Kidney (tissue), 14 donors: ENCODE results near the gene GRM1. TPM values are rescaled to one million over a fixed set of nuclear protein-coding genes. Genes with fewer than 3 reads are reported as not detected.
"Not testable (repeated sequence)": the region's sequence is repeated elsewhere in the genome, so short reads cannot be mapped to it uniquely, and the experiment has no call there.

Experiments used
- DNase-seq, 5 donors: peaks; one replicate each; pipeline ENCODE4 v3.0.0-alpha.2; 2013 to 2020
- FAIRE-seq: peaks from 2 replicates; lab custom pipeline; 2012; peaks lifted over from hg19 to GRCh38; lab: Jason Lieb, UNC
- H3K27ac ChIP-seq, 2 donors: one replicate each; pipeline ENCODE4 v1.7.0; 2013; ENCODE audit warnings: low read depth in 2 of 2, low read length in 2 of 2, inconsistent platforms in 1 of 2
- H3K27me3 ChIP-seq: one replicate; pipeline ENCODE4 v1.7.1; 2013; ENCODE audit warnings: low read length, inconsistent platforms; ENCODE audit not compliant: control insufficient read depth, insufficient read depth
- H3K36me3 ChIP-seq, 3 donors: one replicate each; pipeline versions ENCODE4 v1.7.0 to v1.7.1; 2013; ENCODE audit warnings: low read length in 3 of 3, control low read depth in 1 of 3, inconsistent platforms in 1 of 3; ENCODE audit not compliant: insufficient read depth in 3 of 3, control insufficient read depth in 2 of 3
- H3K4me1 ChIP-seq, 3 donors: one replicate each; pipeline versions ENCODE4 v1.7.0 to v1.7.1; 2013; ENCODE audit warnings: low read length in 3 of 3, inconsistent platforms in 1 of 3, low read depth in 1 of 3; ENCODE audit not compliant: control insufficient read depth in 2 of 3, insufficient read depth in 2 of 3
- H3K4me3 ChIP-seq, 3 donors: one replicate each; pipeline versions ENCODE4 v1.7.0 to v1.8.1; 2013; ENCODE audit warnings: low read length in 3 of 3, control low read depth in 1 of 3, inconsistent platforms in 1 of 3
- H3K9ac ChIP-seq, 3 donors: one replicate each; pipeline versions ENCODE4 v1.7.0 to v1.7.1; 2013; ENCODE audit warnings: low read length in 3 of 3, control low read depth in 1 of 3, inconsistent platforms in 1 of 3
- H3K9me3 ChIP-seq, 3 donors: one replicate each; pipeline versions ENCODE4 v1.7.0 to v1.7.1; 2013; ENCODE audit warnings: low read length in 3 of 3, control low read depth in 1 of 3, inconsistent platforms in 1 of 3; ENCODE audit not compliant: control insufficient read depth in 2 of 3, insufficient read depth in 1 of 3
- CTCF ChIP-seq: IDR thresholded peaks from 3 replicates; pipeline ENCODE4 v1.5.1; 2012; ENCODE audit warnings: mild to moderate bottlenecking, moderate library complexity, borderline replicate concordance; ENCODE audit not compliant: insufficient read depth; ENCODE audit errors: extremely low read depth
- intact Hi-C: fragments of 100-400 bp; cut with DNase I; formaldehyde crosslinking; loops from one replicate; pipeline ENCODE4 v1.11.1; 2022
- polyA plus RNA-seq: library from polyadenylated mRNA; stranded (reverse); fragments of 350-450 nt; fragmentation: Illumina TruSeq; extraction: RNeasy Lipid Tissue Mini Kit (QIAGEN cat#74804); gene quantifications from one replicate; pipeline ENCODE4 v1.2.3, GENCODE V29; 2014; ENCODE audit warnings: low read depth, low replicate concordance; ENCODE audit not compliant: insufficient read depth
- total RNA-seq: library from RNA; stranded (reverse); fragmentation: NEBNext Ultra II Directional; extraction: Animal tissue kit (Norgen Biotek cat#: 25700); gene quantifications from one replicate; pipeline ENCODE4 v1.2.1, GENCODE V29; 2021
- donor health status: control.
- donor health status: control.
- donor health status: control.
- donor health status: control.
- donor health status: control.
- donor health status: DM: yes; HTN: yes; CAD: no.
- donor health status: Normal renal cell carcinoma (clear cell type).

GRM1 gene
- total and polyA plus RNA-seq, 2 donors from 2014 or later: 0.19 to 0.82 TPM

- Histone ChIP-seq H3K27me3 (no peaks in the 10 kb centered on the region), H3K4me3 (no peak overlapping the region), H3K27ac (no peak overlapping the region), H3K9me3 (no peaks in the 10 kb centered on the region), H3K9ac (no peak overlapping the region), H3K36me3 (no peaks in the 10 kb centered on the region), H3K4me1 (no peaks in the 10 kb centered on the region)
- intact Hi-C loops: no loop called here
- DNase-seq (no peak), FAIRE-seq (no peak)
- TF ChIP-seq CTCF: no peak
Measured at GRCh38 chr6:146267447-146267846, 238.6 kb downstream of the GRM1 start.

- H3K4me1 ChIP-seq: no peaks in the 10 kb centered on the region
- H3K4me3 ChIP-seq: no peak overlapping the region
- TF ChIP-seq CTCF: no peak
- H3K36me3 ChIP-seq: no peaks in the 10 kb centered on the region
- H3K27me3 ChIP-seq: no peaks in the 10 kb centered on the region
- DNase-seq (no peak), FAIRE-seq (no peak)
- no peak overlapping the region for H3K27ac ChIP-seq
- intact Hi-C loops: no loop called here
- no peaks in the 10 kb centered on the region for H3K9me3 ChIP-seq
- H3K9ac ChIP-seq: no peak overlapping the region
Measured at GRCh38 chr6:146267946-146268345, 239.1 kb downstream of the GRM1 start.

- Histone ChIP-seq H3K36me3 (no peaks in the 10 kb centered on the region), H3K4me1 (no peaks in the 10 kb centered on the region), H3K4me3 (no peak overlapping the region), H3K27ac (no peak overlapping the region), H3K9ac (no peak overlapping the region), H3K27me3 (no peaks in the 10 kb centered on the region), H3K9me3 (no peaks in the 10 kb centered on the region)
- no peak for DNase-seq
- intact Hi-C loops: no loop called here
- no peak for FAIRE-seq
- TF ChIP-seq CTCF: no peak
Measured at GRCh38 chr6:146269482-146269881, 240.6 kb downstream of the GRM1 start.

- H3K9ac ChIP-seq, H3K27ac ChIP-seq, FAIRE-seq, H3K36me3 ChIP-seq, H3K27me3 ChIP-seq, DNase-seq, H3K9me3 ChIP-seq, H3K4me3 ChIP-seq, intact Hi-C loops, H3K4me1 ChIP-seq: not testable (repeated sequence)
Measured at GRCh38 chr6:146271163-146271562, 242.3 kb downstream of the GRM1 start.
